HG03025 (cell line): ENCODE data around the gene NTF3.

Source experiments
- ATAC-seq: cut with Tn5 transposase; IDR thresholded peaks from one replicate; pipeline ENCODE4 v1.9.1; 2021; ENCODE audit warnings: mild to moderate bottlenecking, moderate library complexity; ENCODE audit not compliant: unreplicated experiment, low FRiP score

The NTF3 gene

GRCh38 chr12:5456030-5456429 lies 24.1 kb downstream of the NTF3 start:
- ATAC-seq: no peak

- ATAC-seq: no peak
These were observed 25.0 kb downstream of the NTF3 start for GRCh38 chr12:5456906-5457305.

GRCh38 chr12:5458229-5459050 lies 26.5 kb downstream of the NTF3 start:
- no peak for ATAC-seq

- ATAC-seq: no peak
These were observed 27.3 kb downstream of the NTF3 start for GRCh38 chr12:5459051-5459782.

GRCh38 chr12:5460817-5461216 lies 28.9 kb downstream of the NTF3 start:
- ATAC-seq: no peak

GRCh38 chr12:5461966-5462365 lies 30.1 kb downstream of the NTF3 start:
- ATAC-seq: no peak

GRCh38 chr12:5464096-5464495 lies 32.2 kb downstream of the NTF3 start:
- ATAC-seq: no peak

- ATAC-seq: no peak
These were observed 33.5 kb downstream of the NTF3 start for GRCh38 chr12:5465384-5465783.

GRCh38 chr12:5466521-5466960 lies 34.6 kb downstream of the NTF3 start:
- no peak for ATAC-seq

GRCh38 chr12:5467931-5468330 lies 36.0 kb downstream of the NTF3 start:
- ATAC-seq: no peak

GRCh38 chr12:5470221-5470620 lies 38.3 kb downstream of the NTF3 start:
- no peak for ATAC-seq

GRCh38 chr12:5470703-5471102 lies 38.8 kb downstream of the NTF3 start:
- no peak for ATAC-seq

GRCh38 chr12:5473076-5473782 lies 41.3 kb downstream of the NTF3 start:
- no peak for ATAC-seq

GRCh38 chr12:5473783-5474116 lies 41.8 kb downstream of the NTF3 start:
- ATAC-seq: no peak

- ATAC-seq: no peak
These were observed 44.4 kb downstream of the NTF3 start for GRCh38 chr12:5476356-5476755.

GRCh38 chr12:5478081-5478706 lies 46.3 kb downstream of the NTF3 start:
- ATAC-seq: no peak

GRCh38 chr12:5479761-5480160 lies 47.9 kb downstream of the NTF3 start:
- no peak for ATAC-seq

GRCh38 chr12:5480218-5480937 lies 48.5 kb downstream of the NTF3 start:
- no peak for ATAC-seq

- ATAC-seq: no peak
These were observed 49.0 kb downstream of the NTF3 start for GRCh38 chr12:5480938-5481303.

GRCh38 chr12:5481645-5482044 lies 49.7 kb downstream of the NTF3 start:
- no peak for ATAC-seq
